K562 (cell line): ENCODE data around the gene RTF2. TPM values are rescaled to one million over a fixed set of nuclear protein-coding genes. Genes with fewer than 3 reads are reported as not detected.

ENCODE experiments used
- LARP7 ChIP-seq: fragments of 450-650 bp; IDR thresholded peaks from 2 replicates; pipeline ENCODE4 v1.6.1; 2016
- MAFG ChIP-seq: fragments of 450-650 bp; conservative IDR thresholded peaks from 2 replicates; pipeline ENCODE4 v1.6.1; 2016; ENCODE audit warnings: missing genetic modification characterization, missing compliant biosample characterization
- MBD1 ChIP-seq: fragments of 250-450 bp; sonication (Bioruptor Pico); IDR thresholded peaks from 2 replicates; pipeline ENCODE4 v1.8.0; 2022; ENCODE audit warnings: inconsistent platforms
- MED1 ChIP-seq: sonication (generic); formaldehyde crosslinking; IDR thresholded peaks from 2 replicates; pipeline ENCODE4 v1.8.1; 2023; ENCODE audit warnings: missing genetic modification reagents, borderline replicate concordance
- NCOA1 ChIP-seq: fragments of 450-650 bp; IDR thresholded peaks from 2 replicates; pipeline ENCODE4 v1.6.1; 2016; ENCODE audit warnings: low read depth
- NR2C1 ChIP-seq, 2 experiments: fragments of 450-650 bp; IDR thresholded peaks; 2 replicates each; pipeline ENCODE4 v1.6.1; 2017; ENCODE audit warnings: mild to moderate bottlenecking in 2 of 2, antibody characterized with exemption in 1 of 2, inconsistent platforms in 1 of 2, missing compliant biosample characterization in 1 of 2, missing genetic modification characterization in 1 of 2
- NRF1 ChIP-seq, 2 experiments: fragments of 450-650 bp; IDR thresholded peaks in 1 of 2; conservative IDR thresholded peaks in 1 of 2; 2 replicates each; pipeline ENCODE4 v1.6.1; 2014; ENCODE audit warnings: mild to moderate bottlenecking in 2 of 2
- PKNOX1 ChIP-seq: fragments of 450-650 bp; IDR thresholded peaks from 2 replicates; pipeline ENCODE4 v1.6.1; 2016
- SIRT6 ChIP-seq: IDR thresholded peaks from one replicate; pipeline ENCODE4 v1.6.1; 2012; ENCODE audit warnings: low read depth, mild to moderate bottlenecking, control low read depth, inconsistent platforms, low read length, moderate library complexity
- SMAD2 ChIP-seq: fragments of 150-350 bp; IDR thresholded peaks from 2 replicates; pipeline ENCODE4 v1.6.1; 2014; ENCODE audit warnings: low read depth, mild to moderate bottlenecking, low read length
- SP1 ChIP-seq: sonication (generic); formaldehyde crosslinking; IDR thresholded peaks from 2 replicates; pipeline ENCODE4 v1.8.1; 2022; ENCODE audit warnings: mild to moderate bottlenecking, missing genetic modification reagents
- TBP ChIP-seq: optimal IDR thresholded peaks from 2 replicates; pipeline ENCODE3; 2011; ENCODE audit warnings: low read depth, low read length, improper control_type of control experiment
- TCFL5 ChIP-seq: fragments of 250-450 bp; sonication (Bioruptor Pico); conservative IDR thresholded peaks from 2 replicates; pipeline ENCODE4 v1.6.1; 2021; ENCODE audit warnings: mild to moderate bottlenecking, moderate library complexity, matching md5 sums
- THAP7 ChIP-seq: fragments of 250-450 bp; sonication (Bioruptor Pico); IDR thresholded peaks from 2 replicates; pipeline ENCODE4 v1.5.0; 2021
- ZBTB43 ChIP-seq: sonication (generic); formaldehyde crosslinking; IDR thresholded peaks from 2 replicates; pipeline ENCODE4 v1.8.0; 2023; ENCODE audit warnings: mild to moderate bottlenecking, missing genetic modification reagents
- polyA plus RNA-seq, 8 experiments: library from polyadenylated mRNA; depleted of rRNA in 4 of 8; stranded (reverse) in 5 of 8; unstranded in 3 of 8; fragments of >200 nt; fragmentation: Nextera tagmentation in 2 of 8; fragmentation: Illumina TruSeq in 1 of 8; extraction: Ambion mirVana in 2 of 8; extraction: Trizol in 1 of 8; gene quantifications; 2 replicates each; pipeline versions ENCODE4 v1.2.1 to v1.2.3, GENCODE V29; 2011 to 2014; ENCODE audit warnings: inconsistent platforms in 1 of 8, missing spikeins in 1 of 8
- total RNA-seq, 7 experiments: library from RNA; depleted of rRNA in 6 of 7; stranded (reverse); fragments of >200 nt in 6 of 7; fragmentation: Illumina TruSeq in 2 of 7; extraction: Trizol in 2 of 7; gene quantifications; 2 replicates each; pipeline versions ENCODE4 v1.2.1 to v1.2.3, GENCODE V29; 2011 to 2021; ENCODE audit warnings: low replicate concordance in 1 of 7
- TF ChIP-seq, protein P1 (sequence below): IDR thresholded peaks from 2 replicates; pipeline ENCODE4 v1.6.1; 2012; ENCODE audit warnings: low read depth, low read length, improper control_type of control experiment, borderline replicate concordance
- TF ChIP-seq, protein P2 (sequence below): sonication (generic); formaldehyde crosslinking; IDR thresholded peaks from 2 replicates; pipeline ENCODE4 v1.4.0; 2020; ENCODE audit warnings: mild to moderate bottlenecking, missing genetic modification reagents

Gene RTF2
- total and polyA plus RNA-seq, 9 of the 15 experiments (the other 6 are each of a cell fraction or from before 2014, with no cell fraction given) = 67.0 to 177 (median 84.9) TPM

GRCh38 chr20:56422076-56422823, 46.2 kb upstream of the RTF2 start (continued):
- TF ChIP-seq, protein P1, sequence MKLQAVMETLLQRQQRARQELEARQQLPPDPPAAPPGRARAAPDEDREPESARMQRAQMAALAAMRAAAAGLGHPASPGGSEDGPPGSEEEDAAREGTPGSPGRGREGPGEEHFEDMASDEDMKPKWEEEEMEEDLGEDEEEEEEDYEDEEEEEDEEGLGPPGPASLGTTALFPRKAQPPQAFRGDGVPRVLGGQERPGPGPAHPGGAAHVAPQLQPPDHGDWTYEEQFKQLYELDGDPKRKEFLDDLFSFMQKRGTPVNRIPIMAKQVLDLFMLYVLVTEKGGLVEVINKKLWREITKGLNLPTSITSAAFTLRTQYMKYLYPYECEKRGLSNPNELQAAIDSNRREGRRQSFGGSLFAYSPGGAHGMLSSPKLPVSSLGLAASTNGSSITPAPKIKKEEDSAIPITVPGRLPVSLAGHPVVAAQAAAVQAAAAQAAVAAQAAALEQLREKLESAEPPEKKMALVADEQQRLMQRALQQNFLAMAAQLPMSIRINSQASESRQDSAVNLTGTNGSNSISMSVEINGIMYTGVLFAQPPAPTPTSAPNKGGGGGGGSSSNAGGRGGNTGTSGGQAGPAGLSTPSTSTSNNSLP = 0 out of 2 replicates have a peak, but pooled peaks have one; percentile 67
- no peak for TF ChIP-seq TCFL5
- TF ChIP-seq, protein P2, sequence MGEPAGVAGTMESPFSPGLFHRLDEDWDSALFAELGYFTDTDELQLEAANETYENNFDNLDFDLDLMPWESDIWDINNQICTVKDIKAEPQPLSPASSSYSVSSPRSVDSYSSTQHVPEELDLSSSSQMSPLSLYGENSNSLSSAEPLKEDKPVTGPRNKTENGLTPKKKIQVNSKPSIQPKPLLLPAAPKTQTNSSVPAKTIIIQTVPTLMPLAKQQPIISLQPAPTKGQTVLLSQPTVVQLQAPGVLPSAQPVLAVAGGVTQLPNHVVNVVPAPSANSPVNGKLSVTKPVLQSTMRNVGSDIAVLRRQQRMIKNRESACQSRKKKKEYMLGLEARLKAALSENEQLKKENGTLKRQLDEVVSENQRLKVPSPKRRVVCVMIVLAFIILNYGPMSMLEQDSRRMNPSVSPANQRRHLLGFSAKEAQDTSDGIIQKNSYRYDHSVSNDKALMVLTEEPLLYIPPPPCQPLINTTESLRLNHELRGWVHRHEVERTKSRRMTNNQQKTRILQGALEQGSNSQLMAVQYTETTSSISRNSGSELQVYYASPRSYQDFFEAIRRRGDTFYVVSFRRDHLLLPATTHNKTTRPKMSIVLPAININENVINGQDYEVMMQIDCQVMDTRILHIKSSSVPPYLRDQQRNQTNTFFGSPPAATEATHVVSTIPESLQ (CRISPR knock-in tag) = 0 out of 2 replicates have a peak, but pooled peaks have one; percentile 12
- no peak for TF ChIP-seq PKNOX1
- no peak for TF ChIP-seq MBD1 (CRISPR knock-in tag)
- no peak for TF ChIP-seq NCOA1
- TF ChIP-seq MAFG (tag) = no peak
- TF ChIP-seq LARP7 = no peak
- no peak for TF ChIP-seq SP1 (CRISPR knock-in tag)
- TF ChIP-seq TBP = no peak
- no peak for TF ChIP-seq THAP7 (CRISPR knock-in tag)
- peak; percentile 86 for TF ChIP-seq NR2C1 (IDR thresholded peaks at IDR 0.05)
- peak; percentile 86 for TF ChIP-seq NR2C1 (tag; IDR thresholded peaks at IDR 0.05)
- no peak for TF ChIP-seq NRF1 (conservative IDR thresholded peaks at IDR 0.05 in 1 of 2, IDR thresholded peaks at IDR 0.05 in 1 of 2)
- TF ChIP-seq SMAD2 = no peak
- no peak for TF ChIP-seq SIRT6
- no peak for TF ChIP-seq ZBTB43 (CRISPR knock-in tag)
- TF ChIP-seq MED1 (CRISPR knock-in tag) = no peak
